ENCODE measurements around the gene NPSR1.

The NPSR1 gene

DNA sequence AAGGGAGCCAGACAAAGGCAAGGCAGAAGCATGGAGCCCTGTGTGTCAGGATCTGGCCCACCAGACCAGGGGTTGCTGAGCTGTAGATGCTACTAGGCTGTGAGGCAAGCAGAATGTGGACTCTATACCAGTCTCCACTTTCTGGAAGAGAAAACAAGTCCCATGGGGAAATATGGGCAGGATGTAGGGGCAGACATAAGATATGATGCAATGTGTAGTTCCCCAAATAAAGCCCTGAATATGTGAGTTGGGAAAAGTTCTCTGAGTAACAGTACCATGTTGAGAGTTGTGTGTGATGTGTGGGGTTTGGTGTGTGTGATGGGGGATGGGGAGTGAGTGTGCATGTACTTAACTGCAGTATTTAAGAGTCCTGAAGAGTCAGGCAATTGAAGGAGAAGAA is 62.3 kb downstream of the NPSR1 start:
- DNase-seq (ENCODE audit: low spot score) = no peak

DNA sequence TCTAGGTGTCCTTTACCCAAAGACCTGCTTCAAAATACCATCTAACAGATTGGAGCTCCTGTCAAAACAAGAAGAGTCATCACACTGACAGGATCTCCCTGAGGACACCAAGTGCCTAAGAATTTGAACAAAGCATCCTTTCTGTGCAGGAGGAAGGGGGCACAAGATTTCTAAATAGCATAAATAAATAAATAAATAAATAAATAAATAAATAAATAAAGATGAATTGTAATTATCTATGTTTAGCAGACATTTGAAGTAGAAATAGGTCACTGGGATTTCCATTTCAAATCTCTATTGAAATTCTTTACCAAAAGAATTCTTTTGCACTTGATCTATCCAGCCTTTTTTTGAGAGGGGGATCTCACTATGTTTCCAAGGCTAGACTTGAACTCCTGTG is 65.3 kb downstream of the NPSR1 start:
- DNase-seq (ENCODE audit: low spot score) = no peak

DNA sequence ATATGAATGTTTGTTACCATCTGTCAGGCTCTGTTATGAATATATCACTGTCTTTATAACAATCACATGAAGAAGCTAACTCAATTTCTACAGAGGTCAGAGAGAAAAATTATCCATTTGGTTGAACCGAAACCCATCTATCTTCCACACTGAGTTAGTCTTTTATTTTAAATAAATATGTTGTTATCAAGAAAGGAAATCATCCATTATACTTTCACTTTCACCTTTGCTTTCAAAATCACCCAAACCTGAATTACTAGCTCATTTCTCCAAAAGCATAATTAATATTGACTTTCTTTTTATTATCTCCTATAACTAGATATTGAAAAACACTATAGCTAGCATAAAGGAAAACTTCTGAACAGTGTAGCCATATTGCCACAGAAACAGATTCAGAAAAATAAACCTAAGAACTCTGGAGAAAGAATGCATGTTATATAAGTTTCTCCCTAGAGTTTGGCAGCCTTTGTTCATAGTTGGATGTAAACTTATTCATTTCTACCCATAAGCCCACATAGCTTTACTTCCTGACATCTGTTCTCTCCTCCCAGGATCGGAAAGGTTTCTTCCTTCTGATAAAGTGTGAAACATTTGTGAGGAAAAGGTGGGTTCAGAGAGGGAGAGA is 66.0 kb downstream of the NPSR1 start:
- DNase-seq (ENCODE audit: low spot score) = no peak

DNA sequence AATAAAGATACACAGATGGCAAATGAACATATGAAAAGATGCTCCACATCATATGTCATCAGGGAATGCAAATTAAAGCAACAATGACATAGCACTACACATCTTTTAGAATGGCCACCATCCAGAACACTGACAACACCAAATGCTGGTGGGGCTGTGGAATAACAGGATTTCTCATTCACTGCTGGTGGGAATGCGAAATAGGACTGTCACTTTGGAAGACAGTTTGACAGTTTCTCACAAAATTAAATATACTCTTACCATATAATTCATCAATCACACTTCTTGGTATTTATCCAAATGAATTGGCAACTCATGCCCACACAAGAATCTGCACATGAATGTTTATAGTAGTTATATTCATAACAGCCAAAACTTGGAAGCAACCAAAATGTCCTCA is 68.2 kb downstream of the NPSR1 start:
- DNase-seq (ENCODE audit: low spot score) = no peak

DNA sequence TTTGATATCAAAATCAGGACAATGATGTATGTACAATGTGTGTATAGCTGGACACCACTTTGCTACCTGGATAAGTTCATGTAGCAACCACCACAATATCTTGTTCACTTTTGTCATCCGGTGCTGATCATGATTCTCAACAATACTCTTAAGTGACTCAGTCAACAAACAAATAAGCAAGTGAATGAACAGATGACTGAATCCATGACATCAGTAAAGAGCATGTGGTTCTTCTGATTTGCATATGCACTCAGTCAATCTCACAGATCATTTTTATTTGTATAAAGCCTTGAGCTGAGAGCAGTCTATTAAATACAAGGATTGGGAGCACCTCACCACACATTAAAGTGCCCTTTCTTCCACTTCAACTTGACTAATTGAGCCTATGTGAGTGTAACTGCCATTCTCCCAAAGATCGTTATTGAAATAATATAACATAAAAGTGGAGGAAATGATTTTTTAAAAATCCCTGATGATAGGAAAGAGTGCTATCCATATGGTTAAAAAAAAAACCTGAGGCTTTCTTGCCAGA is 69.5 kb downstream of the NPSR1 start:
- DNase-seq (ENCODE audit: low spot score) = no peak

DNA sequence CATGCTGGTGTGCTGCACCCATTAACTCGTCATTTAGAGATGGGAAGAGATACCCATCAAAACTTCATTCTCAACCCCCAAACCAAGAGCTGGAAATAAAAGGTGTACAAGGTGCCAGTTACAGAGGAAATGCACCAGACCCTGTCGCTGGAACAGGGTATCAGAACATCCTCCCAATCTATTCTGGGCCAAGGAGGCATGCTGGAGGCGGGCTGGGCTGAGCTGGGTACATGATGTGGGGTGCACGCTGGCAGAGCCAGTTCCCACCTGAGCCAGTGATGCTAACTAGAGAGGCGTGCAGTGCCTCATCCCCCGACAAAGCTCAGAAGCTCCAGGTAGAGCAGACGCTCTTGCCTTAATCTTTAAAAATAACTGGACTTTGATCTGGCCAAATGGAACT is 70.1 kb downstream of the NPSR1 start:
- DNase-seq (ENCODE audit: low spot score) = no peak

DNA sequence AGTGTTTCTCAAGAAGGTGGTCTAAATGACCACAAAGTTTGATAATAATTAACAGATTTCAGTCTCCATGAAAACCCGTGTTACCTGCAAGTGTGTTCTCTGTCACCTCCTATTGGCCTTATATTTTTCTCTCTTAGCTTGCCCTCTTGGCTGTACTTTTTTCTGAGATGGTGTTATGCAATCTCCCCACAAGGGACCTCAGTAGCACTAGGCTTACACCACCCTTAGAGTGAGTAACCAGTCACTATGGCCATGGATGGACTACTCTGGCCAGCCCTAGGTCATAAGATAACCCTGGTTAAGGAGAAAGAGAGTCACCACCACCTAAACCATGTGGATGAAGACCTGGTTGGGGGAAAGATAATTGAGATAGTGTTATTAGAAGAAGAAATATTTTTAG is 76.8 kb downstream of the NPSR1 start:
- DNase-seq (ENCODE audit: low spot score) = no peak

DNA sequence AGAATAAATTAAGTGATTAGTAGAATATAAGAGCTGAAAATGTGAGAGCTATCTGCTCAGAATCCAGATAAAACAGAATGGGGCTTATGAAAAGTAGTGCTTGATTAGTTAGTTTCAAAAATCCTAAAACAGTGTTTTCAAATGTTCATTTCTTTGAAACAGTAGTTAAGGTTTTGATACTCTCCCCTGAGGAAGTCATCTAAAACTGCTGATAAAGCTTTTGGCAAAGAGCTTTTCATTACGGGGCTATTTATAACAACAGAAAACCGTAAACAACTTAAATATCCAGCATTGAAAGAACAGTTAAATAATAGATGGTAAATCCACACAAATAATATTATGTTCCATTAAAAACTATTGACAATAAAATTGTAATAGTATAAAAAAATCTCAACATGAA is 77.5 kb downstream of the NPSR1 start:
- no peak for DNase-seq (ENCODE audit: low spot score)

DNA sequence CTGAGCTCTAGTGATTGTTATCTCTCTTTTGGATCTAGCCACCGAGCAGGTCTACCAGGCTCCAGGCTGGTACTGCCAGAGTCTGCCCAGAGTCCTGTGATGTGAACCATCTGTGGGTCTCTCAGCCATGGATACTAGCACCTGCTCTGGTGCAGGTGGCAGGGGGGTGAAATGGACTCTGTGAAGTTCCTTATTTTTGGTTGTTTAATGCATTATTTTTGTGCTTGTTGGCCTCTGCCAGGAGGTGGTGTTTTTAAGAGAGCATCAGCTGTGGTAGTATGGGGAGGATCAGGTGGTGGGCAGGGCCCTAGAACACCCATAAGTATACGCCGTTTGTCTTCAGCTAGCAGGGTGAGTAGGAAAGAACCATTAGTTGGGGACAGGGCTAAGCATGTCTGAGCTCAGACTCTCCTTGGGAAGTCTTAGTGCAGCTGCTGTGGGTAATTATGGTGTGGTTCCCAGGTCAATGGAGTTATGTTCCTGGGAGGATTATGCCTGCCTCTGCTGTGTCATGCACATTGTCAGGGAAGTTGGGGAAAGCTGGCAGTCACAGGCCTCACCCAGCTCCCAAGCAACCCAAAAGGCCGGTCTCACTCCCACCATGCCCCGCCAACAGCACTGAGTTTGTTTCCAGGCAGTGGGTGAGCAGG is 81.8 kb downstream of the NPSR1 start:
- DNase-seq (ENCODE audit: low spot score) = no peak

DNA sequence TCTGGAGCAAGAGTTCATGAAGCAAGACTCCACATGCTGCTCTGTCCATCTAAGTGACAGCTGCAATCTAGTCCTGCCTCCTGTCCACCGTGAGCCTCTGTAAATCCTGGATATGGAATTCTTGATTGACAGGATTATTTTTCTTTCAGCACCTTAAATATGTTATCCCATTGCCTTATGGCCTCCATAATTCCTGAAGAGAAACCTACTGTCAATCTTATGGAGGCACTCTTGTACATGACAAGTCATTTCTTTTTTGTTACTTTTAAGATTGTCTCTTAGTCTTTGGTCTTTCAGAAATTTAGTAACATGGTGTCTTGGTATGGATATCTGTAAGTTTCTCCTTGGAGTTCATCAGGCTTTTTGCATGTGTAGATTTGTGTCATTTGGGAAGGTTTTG is 82.8 kb downstream of the NPSR1 start:
- no peak for DNase-seq (ENCODE audit: low spot score)

DNA sequence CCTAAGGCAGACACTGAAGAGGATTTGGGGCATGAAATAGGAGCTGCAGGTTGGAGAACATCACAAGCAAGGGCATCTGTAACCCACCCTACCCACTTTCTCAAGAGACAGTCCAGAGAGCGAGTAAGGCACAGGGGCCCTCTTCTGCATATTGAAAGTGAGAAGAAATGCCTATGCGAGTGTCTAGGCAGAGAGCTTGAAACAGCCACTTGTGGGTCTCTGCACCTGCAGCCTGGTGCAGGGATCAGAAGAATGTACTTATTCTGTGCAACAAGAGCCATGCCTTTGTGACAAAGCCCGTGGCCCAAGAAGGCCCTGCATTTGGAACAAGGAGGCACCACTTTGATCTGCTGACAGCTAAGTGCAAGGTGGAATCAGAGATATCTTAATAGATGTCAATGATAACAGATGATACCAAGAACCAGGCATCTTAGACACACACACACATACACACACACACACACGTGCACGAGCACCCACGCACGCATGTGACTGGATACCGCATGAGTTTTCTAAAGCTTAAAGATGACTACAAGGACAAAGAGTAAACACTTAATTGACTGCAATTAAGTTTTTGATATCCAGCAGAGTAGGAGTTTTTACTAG is 89.3 kb downstream of the NPSR1 start:
- DNase-seq (ENCODE audit: low spot score) = no peak

DNA sequence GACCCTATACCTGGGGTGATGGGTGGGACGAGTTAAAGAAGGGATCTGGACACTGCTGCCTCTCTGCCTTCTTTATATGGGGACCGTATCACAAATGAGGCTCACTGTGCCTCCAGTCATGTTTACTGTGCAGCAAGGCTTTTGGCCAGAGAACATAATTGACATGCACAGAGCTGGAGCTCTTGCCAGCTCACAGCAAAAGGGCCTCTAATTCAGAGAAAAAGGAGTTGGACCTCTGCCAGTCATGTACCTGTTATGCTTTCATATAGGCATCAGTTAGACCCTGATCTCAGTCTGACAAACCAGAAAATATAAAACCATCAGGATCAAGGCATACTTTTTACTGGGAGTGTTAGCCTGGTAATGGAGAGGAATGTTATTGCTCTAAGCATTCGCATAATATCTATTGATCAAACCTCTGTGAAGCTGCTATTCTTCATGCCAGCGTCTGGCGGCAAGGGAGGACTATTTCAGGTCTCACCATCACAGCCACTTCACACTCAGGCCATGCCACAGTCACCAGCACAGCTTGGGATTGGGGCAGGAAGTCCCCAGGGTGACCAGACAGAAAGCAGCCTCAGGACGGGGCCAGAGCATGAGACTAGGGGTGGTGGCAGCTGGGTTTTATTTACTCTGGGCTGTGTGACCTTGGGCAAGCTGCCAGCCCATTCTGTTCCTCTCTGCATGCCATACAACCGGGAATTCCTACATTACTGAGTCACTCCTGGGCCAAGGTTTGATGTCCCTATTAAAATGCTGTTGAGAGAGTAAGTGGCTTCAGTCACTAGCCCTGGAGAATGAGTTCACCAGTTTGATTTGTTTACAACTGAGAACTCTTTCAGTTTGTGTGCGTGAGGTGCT is 90.1 kb downstream of the NPSR1 start:
- DNase-seq (ENCODE audit: low spot score) = peak; percentile 31

DNA sequence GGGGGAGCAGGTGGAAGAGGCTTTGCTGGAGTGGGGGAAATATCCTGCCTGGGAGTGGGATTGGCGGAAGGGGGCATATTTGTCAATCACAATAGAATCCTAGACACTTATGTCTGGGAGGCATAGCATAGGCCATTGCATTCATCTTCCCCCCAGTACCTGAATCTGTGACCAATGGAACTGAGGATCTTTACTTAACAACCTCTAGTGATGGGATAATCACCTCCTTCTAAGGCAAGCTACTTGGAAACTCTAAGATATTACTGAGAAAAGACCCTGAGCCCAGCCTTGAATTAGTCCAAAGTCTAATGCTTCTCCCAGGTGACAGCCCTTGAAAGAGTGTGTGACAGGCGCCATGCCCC is 90.7 kb downstream of the NPSR1 start:
- no peak for DNase-seq (ENCODE audit: low spot score)

DNA sequence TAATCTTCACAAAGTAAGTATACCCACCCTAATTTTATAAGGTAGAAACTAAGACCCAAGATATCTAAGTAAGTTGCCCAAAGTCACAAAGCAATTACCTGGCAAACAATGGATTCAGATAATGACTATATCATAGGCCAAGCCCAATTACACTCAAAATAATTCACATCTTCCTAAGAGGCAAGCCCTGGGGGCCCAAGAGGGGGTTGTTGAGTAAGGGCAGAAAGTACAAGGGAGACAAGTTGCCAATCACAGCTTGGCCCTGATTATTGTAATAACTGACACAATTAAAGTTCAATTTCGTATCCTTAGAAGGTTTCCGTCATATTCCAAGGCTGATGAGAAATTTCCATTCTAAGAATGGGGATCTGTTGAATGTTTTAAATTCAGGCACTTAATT is 91.4 kb downstream of the NPSR1 start:
- no peak for DNase-seq (ENCODE audit: low spot score)

DNA sequence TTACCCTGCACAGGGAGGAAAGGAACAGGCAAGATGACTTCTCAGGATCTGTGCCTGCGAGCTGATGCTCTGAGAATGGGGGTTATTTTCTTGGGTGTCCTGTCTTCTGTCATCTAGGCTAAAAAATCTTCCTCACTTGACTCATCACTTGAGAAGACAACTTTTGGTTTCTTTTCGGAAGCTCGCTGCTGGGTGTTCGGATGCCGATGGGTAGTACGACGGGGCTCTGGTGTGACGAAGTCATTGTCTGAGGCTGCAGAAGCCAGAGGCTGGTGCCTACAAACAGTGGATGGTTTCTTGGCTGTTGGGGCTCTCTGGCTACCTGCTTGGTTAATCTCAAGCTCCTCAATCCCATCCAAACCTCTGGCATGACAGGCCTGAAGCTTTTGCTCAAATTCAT is 92.2 kb downstream of the NPSR1 start:
- no peak for DNase-seq (ENCODE audit: low spot score)

DNA sequence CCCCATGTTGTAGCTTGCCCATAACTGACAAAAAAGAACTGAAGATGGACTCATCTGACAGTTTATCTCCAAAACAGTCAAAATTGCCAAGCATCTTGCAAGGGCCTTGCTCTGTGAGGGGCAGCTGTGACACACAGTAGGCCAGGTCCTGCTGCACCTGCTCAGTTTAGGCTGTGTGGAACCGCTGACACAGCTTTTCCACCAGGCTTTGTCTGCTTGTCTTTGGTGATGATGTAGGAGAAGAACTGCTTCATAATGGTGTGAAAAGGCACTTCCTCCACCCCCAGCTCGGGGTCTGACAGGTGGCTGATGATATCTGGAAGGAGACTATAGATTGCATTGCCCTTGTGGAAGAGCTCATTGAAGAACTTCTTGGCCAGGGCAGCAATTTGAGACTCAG is 92.6 kb downstream of the NPSR1 start:
- no peak for DNase-seq (ENCODE audit: low spot score)

DNA sequence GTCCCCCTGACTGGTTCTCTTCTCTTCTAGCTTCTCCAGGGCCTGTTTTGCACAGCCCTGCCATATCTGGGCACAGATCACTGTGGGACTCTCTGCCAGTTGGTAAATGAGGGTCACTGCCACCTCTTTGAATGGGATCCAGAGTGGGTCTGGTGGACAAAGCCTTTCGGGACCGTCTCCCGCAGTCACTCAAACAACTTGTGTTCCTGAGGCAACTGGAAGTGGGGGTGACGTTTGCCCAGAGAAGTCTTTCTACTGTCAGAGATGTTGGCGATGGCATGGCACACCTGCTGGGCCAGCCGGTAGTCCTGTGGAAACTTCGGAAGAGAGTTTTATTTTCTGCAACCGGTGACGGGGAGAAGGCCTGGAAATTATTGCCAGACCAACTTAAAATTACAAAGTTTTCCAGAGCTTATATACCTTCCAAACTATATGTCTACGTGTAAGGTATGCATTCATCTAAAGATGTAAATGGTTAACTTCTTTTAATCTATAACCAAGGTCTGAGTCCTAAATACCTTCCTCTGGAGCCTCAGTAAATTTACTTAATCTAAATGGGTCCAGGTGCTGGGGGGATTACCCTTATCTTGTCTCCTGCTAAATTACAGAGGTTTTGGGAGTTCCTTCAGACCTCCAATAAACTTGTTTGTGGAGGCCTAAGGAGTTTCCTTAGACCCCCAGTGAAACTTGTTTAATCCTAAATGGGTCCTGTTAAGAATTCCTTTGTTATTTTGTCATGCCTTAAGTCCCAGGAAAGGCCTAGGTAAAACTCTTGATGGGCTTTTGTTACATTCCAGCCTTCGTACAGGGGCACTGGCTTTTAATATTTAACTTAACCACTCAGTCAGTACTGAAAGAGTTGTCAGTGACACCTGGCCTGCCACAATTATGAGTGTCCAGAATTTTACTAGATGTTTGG is 94.0 kb downstream of the NPSR1 start:
- no peak for DNase-seq (ENCODE audit: low spot score)

DNA sequence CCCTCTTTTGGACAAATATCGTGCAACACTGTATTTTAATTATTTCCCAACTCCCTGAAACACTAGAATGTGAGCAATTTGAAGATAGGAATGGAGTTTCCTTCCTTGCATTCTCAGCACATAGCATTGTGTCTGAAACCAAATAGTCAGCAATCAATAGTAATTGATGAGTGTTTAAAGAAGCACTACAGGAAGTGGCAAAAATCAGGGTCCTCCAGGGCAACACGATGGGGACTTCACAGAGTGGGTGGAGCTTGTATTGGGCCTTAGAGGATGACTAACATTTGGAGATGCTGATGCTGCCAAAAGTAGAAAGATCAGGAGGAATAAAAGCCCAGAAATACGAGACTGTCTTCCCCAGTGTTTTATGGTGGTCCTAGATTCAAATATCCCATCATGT is 94.9 kb downstream of the NPSR1 start:
- no peak for DNase-seq (ENCODE audit: low spot score)

DNA sequence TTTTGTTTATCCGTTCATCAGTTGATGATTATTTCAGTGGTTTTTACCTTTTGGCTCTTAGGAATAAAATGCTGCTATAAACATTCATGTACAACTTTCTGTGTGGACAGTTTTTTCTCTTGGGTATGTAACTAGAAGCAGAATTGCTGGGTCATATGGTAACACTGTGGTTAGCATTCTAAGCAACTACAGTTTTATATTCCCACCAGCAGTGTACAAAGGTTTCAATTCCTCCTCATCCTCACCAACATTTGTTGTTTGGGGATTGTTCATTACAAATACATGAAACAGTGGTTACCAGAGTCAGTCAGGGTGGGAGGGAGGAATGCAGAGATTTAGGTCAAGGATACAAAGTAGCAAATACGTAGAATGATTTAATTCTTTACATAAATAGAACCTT is 97.0 kb downstream of the NPSR1 start:
- no peak for DNase-seq (ENCODE audit: low spot score)

DNA sequence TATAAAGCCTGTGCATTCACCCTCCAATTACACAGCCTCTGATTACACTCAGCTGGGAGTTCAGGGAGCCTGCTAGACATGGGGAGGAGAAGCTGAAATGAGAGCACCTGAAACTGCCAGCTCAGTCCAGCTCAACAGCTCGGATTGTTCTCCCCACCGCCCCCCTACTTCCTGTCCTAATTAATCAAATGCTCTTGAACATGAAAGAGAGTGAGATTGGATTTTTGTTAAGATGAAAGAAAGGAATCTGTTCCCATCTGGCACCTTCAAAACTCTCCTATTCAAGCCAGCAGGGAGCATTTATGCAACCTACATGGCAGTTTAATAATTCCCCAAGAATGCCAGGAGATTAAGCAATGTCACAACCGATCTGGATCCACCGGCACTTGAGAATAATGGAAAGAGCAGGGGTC is 98.0 kb downstream of the NPSR1 start:
- peak; percentile 53 for DNase-seq (ENCODE audit: low spot score)

DNA sequence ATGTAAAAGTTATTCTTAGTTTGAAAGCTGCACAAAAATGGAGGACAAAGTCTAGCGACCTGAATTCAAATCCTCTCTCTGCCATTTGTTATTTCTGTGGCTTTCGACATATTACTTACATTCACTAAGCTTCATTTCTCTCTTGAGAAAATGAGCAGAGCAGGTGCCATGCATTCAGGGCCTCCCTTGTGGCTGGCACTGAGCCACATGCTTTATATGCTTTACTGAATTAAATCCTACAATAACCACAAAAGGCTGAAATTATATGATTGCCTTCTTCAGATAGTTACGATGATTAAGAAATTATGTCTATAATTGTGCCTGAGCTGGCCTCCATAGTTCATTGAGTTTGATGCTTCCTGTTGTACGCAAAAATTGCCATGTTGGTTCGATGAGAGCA is 98.7 kb downstream of the NPSR1 start:
- no peak for DNase-seq (ENCODE audit: low spot score)
